Stimulated activated CD8-positive, alpha-beta memory T cell treated with anti-CD3 and anti-CD28 coated beads, Interleukin-12 subunit alpha, Interleukin-12 subunit beta, amount 100 ng/mL, for 24 hours (primary cell): ENCODE measurements around the gene LETM1.

Source experiments
- DNase-seq: peaks from one replicate; pipeline ENCODE4 v3.0.0-alpha.2; 2020; ENCODE audit errors: extremely low read depth

LETM1 gene

GRCh38 chr4:1763070-1763549 is 92.8 kb downstream of the LETM1 start:
- DNase-seq = no peak

- no peak for DNase-seq
Observed at GRCh38 chr4:1762264-1763010, 93.5 kb downstream of the LETM1 start.
